Aorta (tissue), 5 donors: ENCODE data around the gene CTNND1. TPM values are rescaled to one million over a fixed set of nuclear protein-coding genes. Genes with fewer than 3 reads are reported as not detected.
"Not testable (repeated sequence)": the region's sequence is repeated elsewhere in the genome, so short reads cannot be mapped to it uniquely, and the experiment has no call there.

ENCODE experiments used
- ATAC-seq: fragments of 200-7000 bp; cut with Tn5 transposase; one replicate; pipeline ENCODE4 v1.9.1; 2022; ENCODE audit warnings: moderate library complexity; ENCODE audit not compliant: low FRiP score
- DNase-seq, 2 donors: peaks; one replicate each; pipeline ENCODE4 v3.0.0-alpha.2; 2020
- H3K27ac ChIP-seq, 2 donors: one replicate each; pipeline ENCODE4 v1.5.1; 2013; ENCODE audit warnings: low read length in 2 of 2, mild to moderate bottlenecking in 2 of 2, moderate library complexity in 2 of 2, control low read depth in 1 of 2, inconsistent platforms in 1 of 2, low read depth in 1 of 2
- H3K27me3 ChIP-seq, 2 donors: one replicate each; pipeline ENCODE4 v1.6.1; 2013; ENCODE audit warnings: control low read depth in 1 of 2, low read length in 1 of 2, mild to moderate bottlenecking in 1 of 2, moderate library complexity in 1 of 2; ENCODE audit not compliant: insufficient read depth in 2 of 2, control insufficient read depth in 1 of 2
- H3K36me3 ChIP-seq, 2 donors: one replicate each; pipeline ENCODE4 v1.6.1; 2013; ENCODE audit warnings: control low read depth in 1 of 2, low read length in 1 of 2, mild to moderate bottlenecking in 1 of 2; ENCODE audit not compliant: insufficient read depth in 2 of 2, control insufficient read depth in 1 of 2
- H3K4me1 ChIP-seq, 2 donors: one replicate each; pipeline ENCODE4 v1.6.1; 2013; ENCODE audit warnings: low read length in 2 of 2, control low read depth in 1 of 2, mild to moderate bottlenecking in 1 of 2, moderate library complexity in 1 of 2; ENCODE audit not compliant: insufficient read depth in 2 of 2, control insufficient read depth in 1 of 2
- H3K4me3 ChIP-seq, 2 donors: one replicate each; pipeline ENCODE4 v1.5.1; 2013; ENCODE audit warnings: low read length in 2 of 2, control low read depth in 1 of 2, mild to moderate bottlenecking in 1 of 2
- H3K9me3 ChIP-seq: one replicate; pipeline ENCODE4 v1.6.1; 2013; ENCODE audit warnings: mild to moderate bottlenecking, low read length; ENCODE audit not compliant: control insufficient read depth
- WGBS, 2 donors: extraction: QIAGEN DNeasy Blood & Tissue Kit; methylation state at CpG; one replicate each; pipeline ENCODE4 v1.1.7; 2013; 5-methylcytosine and 5-hydroxymethylcytosine counted together
- intact Hi-C, 2 donors: fragments of 100-400 bp; cut with DNase I; formaldehyde crosslinking; loops; one replicate each; pipeline versions ENCODE4 v1.14.2 to v1.15.0; 2022
- long read RNA-seq, 2 donors: library from polyadenylated mRNA; unstranded; transcript quantifications; one replicate each; pipeline ENCODE4 v2.0.0, GENCODE V29; 2020 to 2021
- polyA plus RNA-seq, 2 donors: library from polyadenylated mRNA; stranded (reverse); fragments of 200-250 nt; gene quantifications; one replicate each; pipeline ENCODE4 v1.2.3, GENCODE V29; 2013
- total RNA-seq, 2 donors: library from RNA; stranded (reverse); fragmentation: NEBNext Ultra II Directional; extraction: Animal tissue kit (Norgen Biotek cat#: 25700); gene quantifications; one replicate each; pipeline ENCODE4 v1.2.1, GENCODE V29; 2021
- donor health status: healthy with polysubstance abuse.
- donor health status: Bipolar disorder and iron deficiency.
- donor health status: DM: no; HTN: no; CAD: no.
- donor health status: DM: no; HTN: no; CAD: no.
- donor health status: DM: yes; HTN: yes; CAD: no.

Gene CTNND1
- total RNA-seq, result 100 to 1,000 TPM; 167 to 213 TPM
- polyA plus RNA-seq, result 10 to 100 TPM; 31.6 to 35.8 TPM
- long read RNA-seq, donor 1, full-length matches to known transcripts, result 2 of 27 reads
- long read RNA-seq, donor 1, partial matches to known transcripts, result 6 of 27 reads
- long read RNA-seq, donor 1, other reads (novel, unspliced or antisense), result 19 of 27 reads
- long read RNA-seq, donor 2, full-length matches to known transcripts, result 9 of 39 reads
- long read RNA-seq, donor 2, partial matches to known transcripts, result 10 of 39 reads
- long read RNA-seq, donor 2, other reads (novel, unspliced or antisense), result 20 of 39 reads

DNA sequence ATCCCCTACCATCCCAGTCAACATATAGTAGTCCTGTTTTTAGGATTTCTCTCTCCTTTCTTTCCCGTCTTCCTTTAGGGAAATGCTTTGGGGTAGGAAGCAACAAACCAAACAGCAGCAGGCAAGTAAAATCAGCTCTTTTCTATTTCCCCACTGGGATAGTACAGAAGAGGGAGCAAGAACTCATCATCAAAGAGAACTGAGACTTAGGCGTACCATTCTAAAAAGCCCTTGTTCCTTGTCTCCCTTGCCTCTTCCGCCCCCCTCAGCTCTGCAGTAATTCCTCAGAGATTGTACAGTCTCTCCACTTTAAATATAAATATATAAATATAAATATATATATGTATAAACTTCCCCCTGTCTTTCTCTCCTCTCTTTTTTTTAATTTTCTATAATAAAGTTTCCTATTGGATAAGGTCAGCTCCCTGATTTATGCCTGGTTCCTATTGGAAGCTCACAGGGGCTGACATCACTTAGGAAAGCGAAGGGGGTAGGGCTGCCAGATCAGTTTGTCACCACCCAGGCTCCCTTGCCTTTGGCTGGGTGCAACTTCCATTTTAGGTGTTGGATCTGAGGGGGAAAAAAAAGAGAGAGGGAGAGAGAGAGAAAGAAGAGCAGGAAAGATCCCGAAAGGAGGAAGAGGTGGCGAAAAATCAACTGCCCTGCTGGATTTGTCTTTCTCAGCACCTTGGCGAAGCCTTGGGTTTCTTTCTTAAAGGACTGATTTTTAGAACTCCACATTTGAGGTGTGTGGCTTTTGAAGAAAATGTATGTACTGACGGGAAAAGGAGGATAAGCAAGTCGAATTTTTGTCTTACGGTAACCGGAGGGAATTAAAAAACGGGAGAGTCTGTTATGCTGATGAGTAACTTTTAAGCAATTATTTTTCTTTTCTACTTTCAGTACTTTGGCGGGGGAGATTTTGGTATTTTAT lies at the start of gene CTNND1:
Gene CTNND1, plus strand, starts transcription at position 502 of the 934 bp plus-strand sequence. CDS start 29,677 bp downstream, outside the sequence.
- Histone ChIP-seq H3K27me3 (no peaks in the 10 kb centered on the region), H3K9me3 (no peaks in the 10 kb centered on the region), H3K4me1 (peaks cover 2 to 13% of the 10 kb centered on the region in 2 donors), H3K4me3 (peak within 1 kb of the TSS; percentile 93 to 99), H3K27ac (peak within 1 kb of the TSS; percentile 82 to 95), H3K36me3 (no peaks in the 10 kb centered on the region)
- ATAC-seq (peak; percentile 97), DNase-seq (peak; percentile 83 to 91)
- intact Hi-C loops, result loop anchor here (5.0 kb wide), 1 partner anchor 36 kb away; no protein-coding TSS in a partner anchor
- WGBS, 2 donors, result 1 to 3% methylated on average over 13 of the region's 13 CpGs

DNA sequence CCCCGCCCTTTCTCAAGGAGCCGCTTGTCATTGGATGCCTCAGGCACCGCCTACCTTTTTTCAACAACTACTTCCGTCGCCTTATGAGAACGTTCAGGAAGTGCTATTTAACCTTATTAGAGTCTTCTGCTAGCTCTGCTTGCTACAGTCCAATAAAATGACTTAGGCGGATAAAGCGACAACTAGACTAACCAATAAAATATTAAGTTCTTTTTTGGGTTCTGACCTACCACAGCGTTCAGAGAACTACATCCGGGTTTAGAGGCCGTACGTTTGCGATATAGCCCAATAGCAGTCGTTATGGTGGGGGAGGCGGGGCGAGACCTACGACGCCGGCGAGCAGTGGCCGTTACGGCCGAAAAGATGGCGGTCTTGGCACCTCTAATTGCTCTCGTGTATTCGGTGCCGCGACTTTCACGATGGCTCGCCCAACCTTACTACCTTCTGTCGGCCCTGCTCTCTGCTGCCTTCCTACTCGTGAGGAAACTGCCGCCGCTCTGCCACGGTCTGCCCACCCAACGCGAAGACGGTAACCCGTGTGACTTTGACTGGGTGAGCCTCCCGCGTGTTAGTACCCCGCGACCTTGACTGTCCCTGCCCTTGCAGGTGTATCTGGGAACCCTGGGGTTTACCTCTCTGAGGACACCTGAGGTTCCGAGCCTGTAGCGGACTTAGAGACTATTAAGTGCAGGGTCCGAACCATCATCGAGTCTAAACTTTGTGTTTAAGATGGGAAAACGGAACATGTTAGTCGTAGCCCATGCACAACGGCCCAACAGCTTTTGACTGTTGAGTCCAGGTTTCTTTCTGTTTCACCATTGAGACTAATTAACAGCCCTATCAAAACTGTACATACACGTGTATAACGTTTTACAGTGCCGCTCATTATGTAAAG lies 49.1 kb upstream of the CTNND1 start, which contains the start of gene TMX2:
Gene TMX2, plus strand, starts transcription at position 338 of the 895 bp plus-strand sequence. Its CDS starts 26 bp downstream, at position 364.
- peak; percentile 95 for DNase-seq
- Histone ChIP-seq H3K9me3 (no peaks in the 10 kb centered on the region), H3K4me1 (peaks cover 1 to 7% of the 10 kb centered on the region in 2 donors), H3K36me3 (no peaks in the 10 kb centered on the region), H3K27me3 (no peaks in the 10 kb centered on the region), H3K4me3 (peak within 1 kb of the TSS; percentile 70 to 78), H3K27ac (peak within 1 kb of the TSS; percentile 14 to 76)
- WGBS, 2 donors, result 0% methylated on average over 52 to 53 of the region's 53 CpGs
- peak; percentile 97 for ATAC-seq
- intact Hi-C loops, result loop anchor here (2.0 to 10.0 kb wide), 3 partner anchors 28 to 92 kb away; partner anchors contain the start of genes SELENOH (in 1 of the 2) and ZDHHC5 (in 1 of the 2)

GRCh38 chr11:57713835-57714234 lies 47.8 kb upstream of the CTNND1 start:
- DNase-seq, result no peak
- intact Hi-C loops, result loop anchor here (2.0 to 10.0 kb wide), 3 partner anchors 27 to 91 kb away; partner anchors contain the start of genes SELENOH (in 1 of the 2) and ZDHHC5 (in 1 of the 2)
- Histone ChIP-seq H3K36me3 (no peaks in the 10 kb centered on the region), H3K4me3 (peak overlapping the region in 1 of 2 donors; percentile 2), H3K27ac (no peak overlapping the region), H3K27me3 (no peaks in the 10 kb centered on the region), H3K9me3 (no peaks in the 10 kb centered on the region), H3K4me1 (peaks cover 1 to 7% of the 10 kb centered on the region in 2 donors)
- WGBS, 2 donors, result 93% methylated on average over 2 of the region's 2 CpGs
- no peak for ATAC-seq

DNA sequence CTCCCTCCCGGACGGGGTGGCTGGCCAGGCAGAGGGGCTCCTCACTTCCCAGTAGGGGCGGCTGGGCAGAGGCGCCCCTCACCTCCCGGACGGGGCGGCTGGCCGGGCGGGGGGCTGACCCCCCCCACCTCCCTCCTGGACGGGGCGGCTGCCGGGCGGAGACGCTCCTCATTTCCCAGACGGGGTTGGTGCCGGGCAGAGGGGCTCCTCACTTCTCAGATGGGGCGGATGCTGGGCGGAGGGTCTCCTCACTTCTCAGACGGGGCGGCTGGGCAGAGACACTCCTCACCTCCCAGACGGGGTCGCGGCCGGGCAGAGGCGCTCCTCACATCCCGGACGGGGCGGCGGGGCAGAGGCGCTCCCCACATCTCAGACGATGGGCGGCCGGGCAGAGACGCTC lies 44.9 kb upstream of the CTNND1 start:
- intact Hi-C loops, result loop anchor here in 1 of 2 donors (10.0 kb wide), 1 partner anchor 88 kb away; no protein-coding TSS in a partner anchor
- not testable (repeated sequence) for H3K4me3 ChIP-seq, H3K9me3 ChIP-seq, DNase-seq, H3K27ac ChIP-seq, H3K27me3 ChIP-seq, ATAC-seq, H3K36me3 ChIP-seq, H3K4me1 ChIP-seq
- WGBS, 2 donors, result 93 to 96% methylated on average over 9 to 33 of the region's 34 CpGs

DNA sequence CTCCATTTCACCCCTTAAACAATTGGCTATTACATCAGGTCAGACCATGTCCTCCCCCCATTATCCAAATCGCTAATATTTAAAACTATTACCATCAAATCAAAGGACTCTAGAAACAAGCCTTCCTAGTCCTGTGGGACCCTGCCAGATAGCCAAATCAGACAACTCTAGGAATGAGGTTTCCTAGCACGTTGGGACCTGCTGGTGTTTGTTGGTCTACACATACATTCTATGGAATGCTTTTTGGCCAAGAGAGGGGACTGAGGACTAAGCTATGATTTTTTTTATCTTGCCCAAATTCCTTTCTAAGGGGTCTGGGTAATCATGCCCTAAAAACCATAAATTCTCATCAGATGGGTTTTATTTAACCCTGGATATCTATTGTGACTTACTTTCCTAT lies 34.4 kb upstream of the CTNND1 start:
- intact Hi-C loops, result no loop called here
- WGBS, 2 donors, result 53 to 58% methylated on average over 2 of the region's 2 CpGs
- ATAC-seq (no peak), DNase-seq (no peak)
- H3K4me1 ChIP-seq, result no peaks in the 10 kb centered on the region
- H3K27me3 ChIP-seq, result no peaks in the 10 kb centered on the region
- H3K9me3 ChIP-seq, result no peaks in the 10 kb centered on the region
- H3K27ac ChIP-seq, result no peak overlapping the region
- no peaks in the 10 kb centered on the region for H3K36me3 ChIP-seq
- no peak overlapping the region for H3K4me3 ChIP-seq

GRCh38 chr11:57728829-57729228 lies 32.8 kb upstream of the CTNND1 start:
- Histone ChIP-seq H3K27me3 (no peaks in the 10 kb centered on the region), H3K9me3 (no peaks in the 10 kb centered on the region), H3K27ac (no peak overlapping the region), H3K36me3 (peaks cover 0 to 1% of the 10 kb centered on the region in 2 donors), H3K4me1 (no peaks in the 10 kb centered on the region), H3K4me3 (no peak overlapping the region)
- DNase-seq (no peak), ATAC-seq (no peak)
- WGBS, 2 donors, result 74 to 76% methylated on average over 7 of the region's 7 CpGs
- intact Hi-C loops, result no loop called here

DNA sequence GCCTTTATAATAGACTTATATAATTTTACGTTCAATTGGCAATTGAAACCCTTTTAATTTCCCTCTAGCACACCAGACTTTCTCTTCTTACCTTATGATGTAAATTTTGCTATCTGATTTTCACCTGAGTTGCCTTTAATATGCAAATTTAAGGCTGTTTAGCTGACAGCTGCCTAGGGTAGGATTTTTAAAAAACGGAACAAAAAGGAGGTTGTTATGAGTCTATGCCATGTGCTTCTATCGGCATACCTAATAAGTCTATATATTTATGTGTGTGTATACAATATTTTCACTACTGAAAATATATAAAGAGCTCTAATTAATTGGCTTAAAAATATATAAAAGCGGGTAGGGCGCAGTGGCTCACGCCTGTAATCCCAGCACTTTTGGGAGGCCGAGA lies 32.1 kb upstream of the CTNND1 start:
- WGBS, 2 donors, result 91 to 92% methylated on average over 7 of the region's 7 CpGs
- H3K4me3 ChIP-seq, result no peak overlapping the region
- no peaks in the 10 kb centered on the region for H3K27me3 ChIP-seq
- H3K9me3 ChIP-seq, result no peaks in the 10 kb centered on the region
- H3K4me1 ChIP-seq, result no peaks in the 10 kb centered on the region
- no peak overlapping the region for H3K27ac ChIP-seq
- peaks cover 0 to 1% of the 10 kb centered on the region in 2 donors for H3K36me3 ChIP-seq
- intact Hi-C loops, result no loop called here
- DNase-seq (no peak), ATAC-seq (no peak)

GRCh38 chr11:57732661-57733060 lies 28.9 kb upstream of the CTNND1 start:
- no peaks in the 10 kb centered on the region for H3K27me3 ChIP-seq
- H3K4me1 ChIP-seq, result no peaks in the 10 kb centered on the region
- 88 to 100% methylated on average over 1 of the region's 1 CpG for WGBS, 2 donors
- ATAC-seq (no peak), DNase-seq (no peak)
- intact Hi-C loops, result no loop called here
- H3K36me3 ChIP-seq, result peaks cover 0 to 1% of the 10 kb centered on the region in 2 donors
- no peak overlapping the region for H3K4me3 ChIP-seq
- H3K27ac ChIP-seq, result no peak overlapping the region
- H3K9me3 ChIP-seq, result no peaks in the 10 kb centered on the region
